ENCODE data around the gene TXNDC8. TPM values are rescaled to one million over a fixed set of nuclear protein-coding genes. Genes with fewer than 3 reads are reported as not detected.

TXNDC8 gene
- total and polyA plus RNA-seq, 8 donors = not detected

GRCh38 chr9:110257956-110258355, 79.7 kb downstream of the TXNDC8 start:
- no peak overlapping the region for H3K4me3 ChIP-seq
- FAIRE-seq (no peak), ATAC-seq (no peak), DNase-seq (no peak)
- intact Hi-C loops (cut with DNase I) = no loop called here
- no peaks in the 10 kb centered on the region for H3K27me3 ChIP-seq
- TF ChIP-seq CTCF (IDR thresholded peaks at IDR 0.05) = no peak
- no peaks in the 10 kb centered on the region for H3K36me3 ChIP-seq
- H3K27ac ChIP-seq = peak overlapping the region in 1 of 4 donors; percentile 88
- no peaks in the 10 kb centered on the region for H3K9me3 ChIP-seq
- peaks cover 0 to 7% (median 0%) of the 10 kb centered on the region in 3 donors for H3K4me1 ChIP-seq
- WGBS, 2 donors = 83 to 88% methylated on average over 1 of the region's 1 CpG

DNA sequence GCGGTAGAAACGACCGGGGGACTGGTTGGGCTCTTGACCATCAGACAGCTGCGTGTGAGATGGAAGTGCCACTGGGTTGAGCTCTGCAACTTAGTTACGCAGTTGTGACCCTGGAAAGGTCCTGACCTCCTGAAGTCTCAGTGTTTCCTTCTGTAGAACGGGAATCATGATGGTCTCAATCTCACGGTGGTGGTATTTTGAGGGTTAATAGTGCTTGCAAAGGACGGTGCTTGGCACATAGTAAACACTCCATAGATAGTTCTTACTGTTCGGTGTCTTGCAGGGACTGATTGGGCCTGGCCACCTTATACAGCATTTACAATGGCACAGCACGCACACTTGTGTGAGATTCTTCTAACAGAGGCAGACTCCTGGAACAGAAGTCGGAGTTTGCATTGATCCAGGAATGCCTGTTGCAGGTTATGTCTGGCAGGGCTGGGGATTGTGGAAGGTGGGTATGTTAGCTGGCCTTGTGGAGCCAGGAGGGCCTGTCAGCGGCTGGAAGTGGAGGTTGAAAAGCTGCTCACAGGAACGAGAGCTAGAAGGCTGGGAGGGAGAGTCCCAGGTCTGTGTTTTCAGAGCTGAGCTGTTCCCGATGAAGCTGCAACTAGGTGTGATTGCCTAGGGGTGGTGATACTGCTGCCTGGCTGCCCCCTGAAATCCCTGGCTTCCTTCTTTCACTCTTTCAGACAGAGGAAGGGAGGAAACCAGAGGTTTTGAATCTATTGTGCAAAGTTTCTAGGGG, 80.4 kb downstream of the TXNDC8 start:
- Histone ChIP-seq H3K4me3 (peak overlapping the region; percentile 90 to 96 (median 94)), H3K36me3 (no peaks in the 10 kb centered on the region), H3K4me1 (peaks cover 0 to 7% (median 3%) of the 10 kb centered on the region in 3 donors), H3K27me3 (no peaks in the 10 kb centered on the region), H3K9me3 (no peaks in the 10 kb centered on the region), H3K27ac (peak overlapping the region; percentile 45 to 92 (median 84))
- FAIRE-seq (no peak), DNase-seq (peak in 4 of 6 donors; percentile 23 to 56 (median 34)), ATAC-seq (peak in 2 of 4 donors; percentile 1 to 2)
- no peak for TF ChIP-seq CTCF (IDR thresholded peaks at IDR 0.05)
- intact Hi-C loops (cut with DNase I) = no loop called here
- WGBS, 2 donors = 6 to 7% methylated on average over 14 of the region's 14 CpGs

- Histone ChIP-seq H3K9me3 (no peaks in the 10 kb centered on the region), H3K36me3 (no peaks in the 10 kb centered on the region), H3K27me3 (no peaks in the 10 kb centered on the region), H3K4me1 (peaks cover 0 to 11% (median 9%) of the 10 kb centered on the region in 3 donors), H3K27ac (peak within 1 kb of the TSS; percentile 80 to 92 (median 90)), H3K4me3 (peak within 1 kb of the TSS; percentile 90 to 96 (median 94))
- FAIRE-seq (no peak), DNase-seq (peak; percentile 84 to 94 (median 92)), ATAC-seq (peak; percentile 90 to 94 (median 92))
- 0 to 1% methylated on average over 52 to 65 of the region's 65 CpGs for WGBS, 2 donors
- intact Hi-C loops (cut with DNase I) = no loop called here
- no peak for TF ChIP-seq CTCF (IDR thresholded peaks at IDR 0.05)
Observed at GRCh38 chr9:110256380-110257096, 81.1 kb downstream of the TXNDC8 start, which contains the start of gene TXN. Gene TXN, minus strand, starts transcription at chr9:110256507. Its CDS starts 72 bp downstream, at chr9:110256435.

DNA sequence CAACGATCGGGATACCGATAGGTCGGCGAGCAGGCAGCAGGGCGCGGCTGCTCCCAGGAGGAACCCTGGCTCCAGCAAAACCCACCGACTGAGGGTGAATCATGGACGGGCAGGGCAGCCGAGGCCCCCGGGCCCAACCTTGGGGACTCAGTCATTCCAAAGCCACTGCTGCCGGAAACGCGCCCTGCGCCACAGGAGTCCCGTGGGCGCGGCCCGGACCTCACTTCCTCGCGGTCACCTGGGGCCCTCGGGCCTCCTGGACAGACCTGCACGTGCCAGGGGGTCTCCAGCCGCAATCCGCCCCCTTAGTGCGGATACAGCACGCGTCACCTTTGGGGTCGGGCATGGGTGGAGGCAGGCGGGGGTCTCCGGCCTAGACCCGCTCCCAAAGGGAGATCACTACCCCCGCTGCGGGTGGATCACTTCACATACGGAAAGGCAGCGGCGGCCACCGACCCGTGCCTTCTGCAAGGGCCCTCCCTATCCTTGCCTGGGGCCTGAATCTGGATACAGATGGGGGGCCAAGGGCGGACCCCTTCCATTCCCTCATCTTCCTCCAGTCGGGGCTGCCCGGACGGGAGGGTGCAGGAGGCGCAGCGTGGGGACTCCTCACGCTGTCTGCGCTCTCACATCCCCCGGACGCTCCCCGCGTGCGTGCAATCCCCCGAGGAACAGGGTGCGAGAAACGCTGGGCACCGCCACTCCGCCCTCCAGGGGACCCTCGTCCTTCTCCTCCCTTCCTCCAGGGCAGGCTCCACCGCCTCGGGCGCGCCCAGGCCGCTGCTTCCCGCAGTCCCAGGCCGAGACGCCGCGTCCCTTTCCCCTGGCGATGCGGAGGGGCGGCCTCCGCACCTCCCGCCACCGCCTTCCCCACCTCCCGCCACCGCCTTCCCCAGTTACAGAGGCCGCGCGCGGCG, 81.9 kb downstream of the TXNDC8 start:
- DNase-seq (peak; percentile 49 to 86 (median 69)), FAIRE-seq (no peak), ATAC-seq (peak; percentile 63 to 77 (median 64))
- Histone ChIP-seq H3K9me3 (no peaks in the 10 kb centered on the region), H3K27ac (peak overlapping the region; percentile 80 to 92 (median 90)), H3K36me3 (no peaks in the 10 kb centered on the region), H3K27me3 (no peaks in the 10 kb centered on the region), H3K4me3 (peak overlapping the region; percentile 90 to 96 (median 94)), H3K4me1 (peaks cover 0 to 19% (median 13%) of the 10 kb centered on the region in 3 donors)
- intact Hi-C loops (cut with DNase I) = no loop called here
- TF ChIP-seq CTCF (IDR thresholded peaks at IDR 0.05) = no peak
- WGBS, 2 donors = 0% methylated on average over 75 to 81 of the region's 81 CpGs
